Endothelial cell of umbilical vein (primary cell): ENCODE results near the gene SLC38A2. TPM values are rescaled to one million over a fixed set of nuclear protein-coding genes. Genes with fewer than 3 reads are reported as not detected.

Source experiments
- BruUV-seq: library from RNA; stranded (reverse); fragments of 400-500 nt; replicated peaks from 2 replicates; lab custom pipeline; 2021; lab: Mats Ljungman, UMichigan
- CTCF ChIA-PET: fragments of 300-600, 350-600 bp; sonication (Branson Sonifier 250); formaldehyde crosslinking; loops from one replicate; lab custom pipeline; 2021; ENCODE audit warnings: antibody characterized with exemption, inconsistent platforms; lab: Charles Lee
- POLR2A ChIA-PET: fragments of 300-600, 350-600 bp; sonication (Branson Sonifier 250); formaldehyde crosslinking; loops from one replicate; lab custom pipeline; 2021; ENCODE audit warnings: antibody characterized with exemption, inconsistent platforms; lab: Charles Lee
- DNase-seq: peaks from one replicate; pipeline ENCODE4 v3.0.0-alpha.2; 2011; ENCODE audit warnings: low read depth, low spot score
- FAIRE-seq: peaks from 2 replicates; lab custom pipeline; 2011; peaks lifted over from hg19 to GRCh38; lab: Jason Lieb, UNC
- H2AFZ ChIP-seq: 2 replicates; pipeline ENCODE4 v1.6.0; 2012; ENCODE audit warnings: low read depth, low read length, control low read depth, inconsistent platforms
- H3K27ac ChIP-seq: 2 replicates; pipeline ENCODE4 v1.5.1; 2011; ENCODE audit warnings: low read depth, mild to moderate bottlenecking, control low read depth, low read length, moderate library complexity; ENCODE audit not compliant: insufficient read depth
- H3K27me3 ChIP-seq, 2 experiments: 2 replicates each; pipeline versions ENCODE4 v1.6.0 to v1.6.1; 2011; ENCODE audit warnings: low read length in 2 of 2, mixed read lengths in 1 of 2; ENCODE audit not compliant: control insufficient read depth in 2 of 2, insufficient read depth in 2 of 2
- H3K36me3 ChIP-seq, 2 experiments: 2 replicates in 1 of 2; 3 replicates in 1 of 2; pipeline ENCODE4 v1.5.1; 2011; ENCODE audit warnings: low read length in 2 of 2, mild to moderate bottlenecking in 1 of 2, moderate library complexity in 1 of 2; ENCODE audit not compliant: control insufficient read depth in 2 of 2, insufficient read depth in 2 of 2; ENCODE audit errors: extremely low read depth in 1 of 2
- H3K4me1 ChIP-seq: 3 replicates; pipeline ENCODE4 v1.5.1; 2011; ENCODE audit warnings: mild to moderate bottlenecking, low read length; ENCODE audit not compliant: control insufficient read depth, insufficient read depth; ENCODE audit errors: extremely low read depth
- H3K4me2 ChIP-seq: 2 replicates; pipeline ENCODE4 v1.6.1; 2011; ENCODE audit warnings: low read length, control low read depth, mixed read lengths; ENCODE audit not compliant: insufficient read depth
- H3K4me3 ChIP-seq, 3 experiments: fragments of 200-600 bp in 1 of 3; sonication (generic), shearing (Covaris generic) in 1 of 3; replicated peaks in 1 of 3; 2 replicates each; pipeline ENCODE4 v1.5.1; 2011 to 2016; ENCODE audit warnings: control low read depth in 3 of 3, low read length in 3 of 3, mild to moderate bottlenecking in 2 of 3, inconsistent platforms in 1 of 3, low read depth in 1 of 3, moderate library complexity in 1 of 3; ENCODE audit not compliant: insufficient read depth in 1 of 3
- H3K79me2 ChIP-seq: 2 replicates; pipeline ENCODE4 v1.6.0; 2012; ENCODE audit warnings: low read length, inconsistent platforms; ENCODE audit not compliant: control insufficient read depth, insufficient read depth
- H3K9ac ChIP-seq: replicated peaks from 2 replicates; pipeline ENCODE3; 2011; ENCODE audit warnings: low read length, control low read depth; ENCODE audit not compliant: insufficient read depth; ENCODE audit errors: extremely low read depth
- H3K9me1 ChIP-seq: replicated peaks from 3 replicates; pipeline ENCODE4 v1.6.0; 2011; ENCODE audit warnings: mild to moderate bottlenecking, low read length; ENCODE audit not compliant: control insufficient read depth, insufficient read depth; ENCODE audit errors: extremely low read depth
- H3K9me3 ChIP-seq: replicated peaks from 2 replicates; pipeline ENCODE4 v1.5.1; 2012; ENCODE audit warnings: low read length, inconsistent platforms; ENCODE audit not compliant: control insufficient read depth, insufficient read depth
- H4K20me1 ChIP-seq: replicated peaks from 2 replicates; pipeline ENCODE3; 2011; ENCODE audit warnings: mild to moderate bottlenecking, low read length; ENCODE audit not compliant: control insufficient read depth, insufficient read depth; ENCODE audit errors: extremely low read depth
- CTCF ChIP-seq, 2 donors: IDR thresholded peaks; 1 replicate in 1 of 2; 2 replicates in 1 of 2; pipeline ENCODE4 v1.5.1; 2011; ENCODE audit warnings: low read length in 2 of 2, mild to moderate bottlenecking in 2 of 2, moderate library complexity in 2 of 2, control low read depth in 1 of 2, inconsistent platforms in 1 of 2, low read depth in 1 of 2; ENCODE audit not compliant: insufficient read depth in 1 of 2; ENCODE audit errors: extremely low read depth in 1 of 2
- EZH2 ChIP-seq: IDR thresholded peaks from 2 replicates; pipeline ENCODE4 v1.6.1; 2012; ENCODE audit warnings: borderline replicate concordance, low read depth, mild to moderate bottlenecking, moderate library complexity, low read length, inconsistent platforms; ENCODE audit not compliant: severe bottlenecking
- FOS ChIP-seq: IDR thresholded peaks from 2 replicates; pipeline ENCODE4 v1.6.1; 2011; ENCODE audit warnings: mild to moderate bottlenecking, low read length, moderate library complexity, borderline replicate concordance; ENCODE audit not compliant: insufficient read depth
- GATA2 ChIP-seq: IDR thresholded peaks from 2 replicates; pipeline ENCODE4 v1.7.0; 2011; ENCODE audit warnings: low read depth, mild to moderate bottlenecking, moderate library complexity, mixed read lengths, low read length; ENCODE audit not compliant: insufficient read length, insufficient read depth
- JUN ChIP-seq: IDR thresholded peaks from 2 replicates; pipeline ENCODE4 v1.6.1; 2011; ENCODE audit warnings: borderline replicate concordance, low read depth; ENCODE audit not compliant: insufficient read length, insufficient read depth
- MYC ChIP-seq: IDR thresholded peaks from one replicate; pipeline ENCODE4 v1.6.1; 2011; ENCODE audit warnings: mild to moderate bottlenecking, low read depth, low read length
- POLR2A ChIP-seq: IDR thresholded peaks from 2 replicates; pipeline ENCODE4 v1.6.1; 2012; ENCODE audit warnings: low read depth, mild to moderate bottlenecking, control low read depth, low read length
- POLR2AphosphoS5 ChIP-seq: IDR thresholded peaks from 2 replicates; pipeline ENCODE4 v1.6.1; 2012; ENCODE audit warnings: low read depth, mild to moderate bottlenecking, control low read depth, low read length, moderate library complexity; ENCODE audit not compliant: insufficient read depth
- dilution Hi-C: fragments of 300-500 bp; cut with MboI; formaldehyde crosslinking; loops from one replicate; pipeline ENCODE4 v1.15.0; 2019; ENCODE audit warnings: low sequenced_read_pairs; ENCODE audit not compliant: extremely low pct_ligation_motif_present
- intact Hi-C: fragments of 100-400 bp; cut with micrococcal nuclease; formaldehyde crosslinking; loops from one replicate; pipeline ENCODE4 v1.10.0; 2022
- polyA plus RNA-seq, 4 experiments: library from polyadenylated mRNA; depleted of rRNA in 3 of 4; stranded (reverse) in 3 of 4; unstranded in 1 of 4; fragments of >200 nt; gene quantifications; 2 replicates each; pipeline versions ENCODE4 v1.2.1 to v1.2.3, GENCODE V29; 2011 to 2012; ENCODE audit warnings: missing spikeins in 1 of 4
- total RNA-seq: library from RNA; stranded (reverse); gene quantifications from 2 replicates; pipeline ENCODE4 v1.2.3, GENCODE V29; 2021

The SLC38A2 gene
- total and polyA plus RNA-seq, 2 donors (not counting 3 experiments of a cell fraction or from before 2014, with no cell fraction given) = 267 to 427 TPM

GRCh38 chr12:46374711-46375110 is 2.1 kb upstream of the SLC38A2 start:
- Histone ChIP-seq H3K9ac (no peak overlapping the region), H4K20me1 (peaks cover 6% of the 10 kb centered on the region), H3K79me2 (peaks cover 31% of the 10 kb centered on the region), H3K4me3 (no peak overlapping the region), H2AFZ (no peak overlapping the region), H3K4me1 (peaks cover 8% of the 10 kb centered on the region), H3K36me3 (peaks cover 3 to 14% of the 10 kb centered on the region in 2 experiments), H3K9me1 (no peaks in the 10 kb centered on the region), H3K9me3 (no peaks in the 10 kb centered on the region), H3K4me2 (no peak overlapping the region), H3K27me3 (no peaks in the 10 kb centered on the region), H3K27ac (no peak overlapping the region)
- BruUV-seq = no TSS peak
- intact Hi-C loops = loop anchor here (5.0 kb wide), 3 partner anchors 107 to 1443 kb away; partner anchors contain the start of genes HDAC7 and SLC38A1
- TF ChIP-seq MYC = no peak
- TF ChIP-seq FOS = no peak
- no peak for TF ChIP-seq EZH2
- no peak for TF ChIP-seq POLR2A
- CTCF ChIA-PET = interaction anchor here (3.4 kb wide), 1 partner anchor 287 kb away, joined by 15 read pairs; no protein-coding TSS in a partner anchor
- FAIRE-seq (no peak), DNase-seq (no peak)
- dilution Hi-C loops = no loop called here
- POLR2A ChIA-PET = no interaction called here

- Histone ChIP-seq H3K9ac (no peak overlapping the region), H3K9me1 (no peaks in the 10 kb centered on the region), H3K27me3 (no peaks in the 10 kb centered on the region), H3K27ac (no peak overlapping the region), H3K9me3 (no peaks in the 10 kb centered on the region), H3K79me2 (peaks cover 35% of the 10 kb centered on the region), H4K20me1 (peaks cover 9% of the 10 kb centered on the region), H3K4me2 (no peak overlapping the region), H3K4me3 (no peak overlapping the region), H2AFZ (no peak overlapping the region), H3K36me3 (peaks cover 5 to 18% of the 10 kb centered on the region in 2 experiments), H3K4me1 (peaks cover 12% of the 10 kb centered on the region)
- DNase-seq = no peak
- intact Hi-C loops (loop anchor here (5.0 kb wide), 3 partner anchors 107 to 1443 kb away; partner anchors contain the start of genes HDAC7 and SLC38A1), dilution Hi-C loops (no loop called here)
- ChIA-PET CTCF (interaction anchor here (3.4 kb wide), 1 partner anchor 287 kb away, joined by 15 read pairs; no protein-coding TSS in a partner anchor), POLR2A (no interaction called here)
- FAIRE-seq = no peak
- BruUV-seq = no TSS peak
- TF ChIP-seq GATA2 (no peak), FOS (no peak), POLR2AphosphoS5 (no peak), CTCF (IDR thresholded peaks at IDR 0.05; ENCODE audit: extremely low read depth in 1 of 2, insufficient read depth in 1 of 2, low read depth in 1 of 2, low read length in 2 of 2) (no peak), JUN (no peak), MYC (no peak)
Measured at GRCh38 chr12:46374310-46374709, 1.7 kb upstream of the SLC38A2 start.
